Activated CD4-positive, alpha-beta memory T cell treated with anti-CD3 and anti-CD28 coated beads for 36 hours (primary cell): ENCODE results near the gene REV3L. TPM values are rescaled to one million over a fixed set of nuclear protein-coding genes. Genes with fewer than 3 reads are reported as not detected.

Experiments
- CTCF ChIA-PET: fragments of 350-600 bp; sonication (Branson Sonifier 250); formaldehyde crosslinking; loops from one replicate; lab custom pipeline; 2021; ENCODE audit warnings: antibody characterized with exemption, inconsistent platforms; lab: Charles Lee
- POLR2A ChIA-PET: fragments of 350-600 bp; sonication (Branson Sonifier 250); formaldehyde crosslinking; loops from one replicate; lab custom pipeline; 2021; ENCODE audit warnings: antibody characterized with exemption; lab: Charles Lee
- DNase-seq: peaks from one replicate; pipeline ENCODE4 v3.0.0-alpha.2; 2020
- H3K27ac Mint-ChIP-seq: one replicate; pipeline ENCODE4 v1.8.0; 2021; ENCODE audit warnings: mixed read lengths
- H3K27me3 Mint-ChIP-seq: one replicate; pipeline ENCODE4 v1.8.0; 2021; ENCODE audit warnings: mixed read lengths
- H3K36me3 Mint-ChIP-seq: one replicate; pipeline ENCODE4 v1.8.0; 2021; ENCODE audit warnings: mixed read lengths
- H3K4me1 Mint-ChIP-seq: one replicate; pipeline ENCODE4 v1.8.0; 2021; ENCODE audit warnings: low read depth, mixed read lengths
- H3K4me3 Mint-ChIP-seq: one replicate; pipeline ENCODE4 v1.8.0; 2021; ENCODE audit warnings: mild to moderate bottlenecking, mixed read lengths
- H3K9me3 Mint-ChIP-seq: one replicate; pipeline ENCODE4 v1.8.0; 2021; ENCODE audit warnings: mixed read lengths
- intact Hi-C: fragments of 100-400 bp; cut with micrococcal nuclease; formaldehyde crosslinking; loops from one replicate; pipeline ENCODE4 v1.15.1; 2023
- total RNA-seq, 2 experiments: library from RNA; stranded (reverse); gene quantifications; one replicate each; pipeline ENCODE4 v1.2.3, GENCODE V29; 2021

The REV3L gene
- total RNA-seq, 2 experiments from 2014 or later, result 13.9 to 15.0 TPM

DNA sequence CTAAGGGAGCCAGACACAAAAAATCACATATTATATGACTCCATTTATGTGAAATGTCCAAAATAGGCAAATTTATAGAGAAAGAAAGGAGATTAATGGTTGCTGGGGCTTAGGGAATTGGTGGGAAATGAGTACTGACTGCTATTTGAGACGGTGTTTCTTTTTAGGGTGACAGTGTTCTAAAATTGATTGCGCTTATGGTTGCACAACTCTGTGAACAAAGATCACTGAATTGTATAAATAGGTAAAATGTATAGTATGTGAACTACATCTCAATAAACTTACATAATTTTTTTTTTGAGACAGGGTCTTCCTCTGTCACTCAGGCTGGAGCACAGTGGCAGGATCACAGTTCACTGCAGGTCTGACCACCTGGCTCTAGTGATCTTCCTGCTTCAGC lies 45.4 kb downstream of the REV3L start:
- ChIA-PET CTCF (no interaction called here), POLR2A (no interaction called here)
- H3K27ac Mint-ChIP-seq, result no peak overlapping the region
- peaks cover 8% of the 10 kb centered on the region for H3K9me3 Mint-ChIP-seq
- intact Hi-C loops, result no loop called here
- H3K4me1 Mint-ChIP-seq, result peaks cover 28% of the 10 kb centered on the region
- peaks cover 6% of the 10 kb centered on the region for H3K36me3 Mint-ChIP-seq
- no peak overlapping the region for H3K4me3 Mint-ChIP-seq
- DNase-seq, result no peak
- H3K27me3 Mint-ChIP-seq, result no peaks in the 10 kb centered on the region

- DNase-seq, result no peak
- Mint-ChIP-seq H3K27me3 (no peaks in the 10 kb centered on the region), H3K27ac (no peak overlapping the region), H3K4me1 (peaks cover 50% of the 10 kb centered on the region), H3K36me3 (peaks cover 31% of the 10 kb centered on the region), H3K9me3 (peaks cover 28% of the 10 kb centered on the region), H3K4me3 (no peak overlapping the region)
- ChIA-PET CTCF (interaction anchor here (1.1 kb wide), 1 partner anchor 29 kb away, joined by 3 read pairs; no protein-coding TSS in a partner anchor), POLR2A (no interaction called here)
- intact Hi-C loops, result no loop called here
These were observed 50.5 kb downstream of the REV3L start for GRCh38 chr6:111432511-111432910.

DNA sequence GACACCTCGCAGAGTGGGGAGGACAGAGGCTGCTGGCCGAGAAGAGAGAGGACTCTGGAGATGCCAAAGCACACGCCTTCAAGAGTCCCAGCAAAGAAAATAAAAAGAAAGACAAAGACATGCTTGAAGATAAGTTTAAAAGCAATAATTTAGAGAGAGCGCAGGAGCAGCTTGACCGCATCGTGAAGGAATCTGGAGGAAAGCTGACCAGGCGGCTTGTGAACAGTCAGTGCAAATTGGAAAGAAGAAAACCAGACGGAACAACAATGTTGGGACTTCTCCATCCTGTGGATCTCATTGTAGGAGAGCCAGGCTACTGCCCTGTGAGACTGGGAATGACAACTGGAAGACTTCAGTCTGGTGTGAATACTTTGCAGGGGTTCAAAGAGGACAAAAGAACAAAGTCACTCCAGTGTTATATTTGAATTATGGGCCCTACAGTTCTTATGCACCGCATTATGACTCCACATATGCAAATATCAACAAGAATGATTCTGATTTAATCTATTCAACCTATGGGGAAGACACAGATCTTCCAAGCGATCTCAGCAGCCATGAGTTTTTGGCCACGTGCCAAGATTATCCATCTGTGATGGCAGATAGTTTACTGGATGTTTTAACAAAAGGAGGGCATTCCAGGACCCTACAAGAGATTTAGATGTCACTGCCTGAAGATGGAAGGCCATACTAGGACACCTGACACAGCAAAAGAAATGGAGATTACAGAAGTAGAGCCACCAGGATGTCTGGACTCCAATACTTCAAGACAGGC lies 52.2 kb downstream of the REV3L start:
- CTCF ChIA-PET, result no interaction called here
- Mint-ChIP-seq H3K9me3 (peaks cover 30% of the 10 kb centered on the region), H3K27ac (no peak overlapping the region), H3K27me3 (no peaks in the 10 kb centered on the region), H3K4me1 (peaks cover 50% of the 10 kb centered on the region), H3K4me3 (no peak overlapping the region), H3K36me3 (peaks cover 32% of the 10 kb centered on the region)
- intact Hi-C loops, result no loop called here
- DNase-seq, result no peak
- POLR2A ChIA-PET, result no interaction called here

- H3K4me1 Mint-ChIP-seq, result peaks cover 48% of the 10 kb centered on the region
- CTCF ChIA-PET, result no interaction called here
- intact Hi-C loops, result loop anchor here (5.0 kb wide), 1 partner anchor 43 kb away; no protein-coding TSS in a partner anchor
These were observed 53.4 kb downstream of the REV3L start for GRCh38 chr6:111429571-111429970.

GRCh38 chr6:111428811-111429210 lies 54.2 kb downstream of the REV3L start:
- H3K4me1 Mint-ChIP-seq, result peaks cover 54% of the 10 kb centered on the region
- H3K27ac Mint-ChIP-seq, result no peak overlapping the region
- intact Hi-C loops, result loop anchor here (5.0 kb wide), 1 partner anchor 43 kb away; no protein-coding TSS in a partner anchor
- peaks cover 29% of the 10 kb centered on the region for H3K36me3 Mint-ChIP-seq
- no peak for DNase-seq
- CTCF ChIA-PET, result no interaction called here
- no peaks in the 10 kb centered on the region for H3K27me3 Mint-ChIP-seq
- peaks cover 23% of the 10 kb centered on the region for H3K9me3 Mint-ChIP-seq
- no peak overlapping the region for H3K4me3 Mint-ChIP-seq
- POLR2A ChIA-PET, result no interaction called here

More at GRCh38 chr6:111429571-111429970, 53.4 kb downstream of the REV3L start:
- Mint-ChIP-seq H3K27me3 (no peaks in the 10 kb centered on the region), H3K9me3 (peaks cover 23% of the 10 kb centered on the region), H3K36me3 (peaks cover 29% of the 10 kb centered on the region), H3K4me3 (no peak overlapping the region), H3K27ac (no peak overlapping the region)
- POLR2A ChIA-PET, result no interaction called here
- DNase-seq, result no peak

DNA sequence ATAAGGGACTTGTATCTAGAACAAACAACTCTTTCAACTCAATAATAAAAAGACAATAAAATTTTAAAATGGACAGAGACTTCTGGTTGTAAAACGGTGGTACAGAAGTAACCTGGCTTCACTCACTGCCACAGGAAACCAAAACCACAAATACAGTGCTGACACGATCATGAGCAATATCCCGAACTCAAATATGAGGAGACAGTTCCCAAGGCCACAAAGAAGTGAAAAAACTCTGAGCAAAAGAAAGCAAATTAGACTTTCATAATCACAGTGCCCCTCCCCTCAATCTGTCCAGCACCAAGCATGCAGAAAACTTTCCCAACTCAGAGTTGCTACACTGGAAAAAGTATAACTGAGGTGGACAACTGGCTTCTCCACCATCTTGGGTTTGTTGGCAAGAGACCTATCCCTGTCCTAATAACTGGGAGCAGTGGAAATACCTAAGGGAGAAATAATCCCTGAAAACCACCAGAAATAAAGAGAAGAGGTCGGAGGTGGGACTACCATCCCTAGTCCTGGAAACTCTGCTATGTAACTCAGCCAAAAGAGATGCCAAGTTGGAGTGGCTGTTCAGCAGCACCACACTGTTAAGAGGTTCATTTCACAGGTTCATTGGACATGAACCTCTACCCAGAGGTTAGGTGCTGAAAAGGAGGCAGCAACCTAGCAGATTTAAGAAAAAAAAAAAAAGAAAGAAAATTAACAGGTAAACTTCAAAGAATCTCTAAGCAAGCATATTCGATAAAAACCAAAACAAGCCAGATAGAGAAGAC lies 55.5 kb downstream of the REV3L start:
- CTCF ChIA-PET, result interaction anchor here (0.8 kb wide), 1 partner anchor 616 kb away, joined by 3 read pairs; no protein-coding TSS in a partner anchor
- peak; percentile 44 for DNase-seq
- peaks cover 29% of the 10 kb centered on the region for H3K36me3 Mint-ChIP-seq
- peaks cover 51% of the 10 kb centered on the region for H3K4me1 Mint-ChIP-seq
- intact Hi-C loops, result loop anchor here (5.0 kb wide), 1 partner anchor 45 kb away; no protein-coding TSS in a partner anchor
- peak overlapping the region; percentile 10 for H3K27ac Mint-ChIP-seq
- H3K9me3 Mint-ChIP-seq, result peaks cover 23% of the 10 kb centered on the region
- no peaks in the 10 kb centered on the region for H3K27me3 Mint-ChIP-seq
- H3K4me3 Mint-ChIP-seq, result no peak overlapping the region
- POLR2A ChIA-PET, result no interaction called here

- Mint-ChIP-seq H3K27me3 (no peaks in the 10 kb centered on the region), H3K9me3 (peaks cover 16% of the 10 kb centered on the region), H3K36me3 (peaks cover 12% of the 10 kb centered on the region), H3K4me1 (peaks cover 40% of the 10 kb centered on the region), H3K4me3 (no peak overlapping the region), H3K27ac (no peak overlapping the region)
- DNase-seq, result no peak
- ChIA-PET CTCF (no interaction called here), POLR2A (no interaction called here)
- intact Hi-C loops, result no loop called here
These were observed 58.8 kb downstream of the REV3L start for GRCh38 chr6:111423960-111424846.

- Mint-ChIP-seq H3K9me3 (peaks cover 6% of the 10 kb centered on the region), H3K27ac (no peak overlapping the region), H3K36me3 (peaks cover 2% of the 10 kb centered on the region), H3K27me3 (no peaks in the 10 kb centered on the region), H3K4me1 (peaks cover 35% of the 10 kb centered on the region), H3K4me3 (no peak overlapping the region)
- CTCF ChIA-PET, result no interaction called here
- POLR2A ChIA-PET, result no interaction called here
- no peak for DNase-seq
- intact Hi-C loops, result no loop called here
These were observed 59.9 kb downstream of the REV3L start for GRCh38 chr6:111423055-111423633.

DNA sequence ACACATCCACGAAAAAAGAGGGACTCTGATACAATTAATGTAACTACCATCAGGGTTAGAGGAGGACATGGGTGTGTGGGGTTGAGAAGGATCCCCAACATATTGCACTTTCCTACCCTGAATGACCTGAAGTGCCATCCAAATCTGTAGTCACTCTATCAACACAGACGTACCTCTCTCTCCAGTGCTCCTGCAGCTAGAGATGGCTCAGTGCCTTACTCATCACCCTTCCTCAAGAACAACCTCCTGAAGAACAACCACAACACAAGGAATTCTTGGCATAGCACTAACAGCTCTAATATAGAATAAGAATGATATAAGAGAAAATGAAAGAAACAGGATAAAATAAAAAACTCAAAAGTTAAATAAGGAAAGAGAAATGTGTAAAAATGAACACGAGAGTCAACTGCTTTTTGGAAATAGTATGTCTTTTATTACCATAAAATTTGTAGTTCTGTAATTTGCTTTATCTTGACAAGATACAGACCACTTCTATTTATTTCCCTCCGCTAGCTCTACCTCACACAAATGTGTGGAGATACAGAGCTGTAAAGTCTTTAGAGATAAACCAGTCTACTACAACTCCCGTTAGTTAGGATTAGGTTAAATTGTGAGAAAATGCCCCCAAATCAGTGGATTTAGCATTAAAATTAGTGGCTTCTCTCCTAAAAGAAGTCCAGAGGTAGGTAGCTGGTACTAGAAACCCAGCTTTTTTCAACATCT lies 63.9 kb downstream of the REV3L start:
- Mint-ChIP-seq H3K36me3 (no peaks in the 10 kb centered on the region), H3K4me1 (peaks cover 11% of the 10 kb centered on the region), H3K27me3 (no peaks in the 10 kb centered on the region), H3K4me3 (no peak overlapping the region), H3K9me3 (no peaks in the 10 kb centered on the region), H3K27ac (no peak overlapping the region)
- ChIA-PET CTCF (no interaction called here), POLR2A (no interaction called here)
- no peak for DNase-seq
- intact Hi-C loops, result no loop called here

DNA sequence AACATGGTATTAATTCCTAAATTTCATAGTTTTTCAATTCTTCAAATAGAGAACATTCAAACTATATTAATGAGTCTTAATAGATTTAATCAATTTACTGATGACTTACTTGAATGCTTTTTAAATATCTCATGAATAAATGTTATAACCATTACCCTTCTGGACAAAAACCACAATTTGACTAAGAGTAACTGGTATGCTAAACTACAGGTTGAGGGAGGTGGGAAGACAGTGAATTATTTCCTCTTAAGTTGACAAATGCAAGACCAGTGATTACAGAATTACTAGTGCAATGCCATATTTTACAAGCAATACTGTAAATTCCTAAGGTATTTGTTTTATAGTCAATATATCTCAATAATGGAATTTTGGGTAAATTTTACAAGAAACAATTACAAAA lies 65.1 kb downstream of the REV3L start:
- no peak overlapping the region for H3K27ac Mint-ChIP-seq
- ChIA-PET CTCF (no interaction called here), POLR2A (no interaction called here)
- H3K4me3 Mint-ChIP-seq, result no peak overlapping the region
- H3K9me3 Mint-ChIP-seq, result no peaks in the 10 kb centered on the region
- no peaks in the 10 kb centered on the region for H3K36me3 Mint-ChIP-seq
- H3K27me3 Mint-ChIP-seq, result no peaks in the 10 kb centered on the region
- intact Hi-C loops, result no loop called here
- peaks cover under 1% of the 10 kb centered on the region for H3K4me1 Mint-ChIP-seq
- DNase-seq, result no peak

DNA sequence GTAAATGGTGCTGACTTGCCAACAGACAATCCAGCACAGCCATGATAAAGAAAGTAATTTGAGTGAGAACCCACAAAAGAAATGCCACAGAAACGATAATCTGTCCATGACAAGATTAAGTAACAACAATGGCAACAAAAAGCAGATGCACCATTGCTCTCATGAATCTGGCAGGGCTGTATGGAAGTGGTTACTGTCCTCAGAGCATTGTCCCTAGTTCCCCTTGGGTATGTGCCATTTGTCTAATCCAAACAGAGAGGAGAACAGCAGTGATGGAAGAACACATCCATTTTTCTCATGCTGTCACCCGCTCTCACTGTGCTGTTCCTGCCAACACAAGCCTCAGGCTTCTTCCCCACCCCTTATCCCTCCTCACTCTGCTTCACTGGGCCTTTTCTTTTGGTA lies 65.8 kb downstream of the REV3L start:
- ChIA-PET CTCF (no interaction called here), POLR2A (no interaction called here)
- no peaks in the 10 kb centered on the region for H3K9me3 Mint-ChIP-seq
- no peaks in the 10 kb centered on the region for H3K4me1 Mint-ChIP-seq
- H3K36me3 Mint-ChIP-seq, result peaks cover under 1% of the 10 kb centered on the region
- no peaks in the 10 kb centered on the region for H3K27me3 Mint-ChIP-seq
- intact Hi-C loops, result no loop called here
- H3K4me3 Mint-ChIP-seq, result no peak overlapping the region
- DNase-seq, result no peak
- H3K27ac Mint-ChIP-seq, result no peak overlapping the region
